HT-29 (cell line): Measurements from ENCODE around the gene BRIP1. TPM values are rescaled to one million over a fixed set of nuclear protein-coding genes. Genes with fewer than 3 reads are reported as not detected.
"Not testable (repeated sequence)": the region's sequence is repeated elsewhere in the genome, so short reads cannot be mapped to it uniquely, and the experiment has no call there.

ENCODE experiments used
- DNase-seq: peaks from one replicate; pipeline ENCODE4 v3.0.0-alpha.2; 2015; ENCODE audit warnings: low spot score
- total RNA-seq: library from RNA; depleted of rRNA; stranded (reverse); fragments of >200 nt; shearing (Covaris generic); gene quantifications from 2 replicates; pipeline ENCODE4 v1.2.3, GENCODE V29; 2014

Gene BRIP1
- total RNA-seq, 1 experiment from 2014 or later, result 4.8 TPM

DNA sequence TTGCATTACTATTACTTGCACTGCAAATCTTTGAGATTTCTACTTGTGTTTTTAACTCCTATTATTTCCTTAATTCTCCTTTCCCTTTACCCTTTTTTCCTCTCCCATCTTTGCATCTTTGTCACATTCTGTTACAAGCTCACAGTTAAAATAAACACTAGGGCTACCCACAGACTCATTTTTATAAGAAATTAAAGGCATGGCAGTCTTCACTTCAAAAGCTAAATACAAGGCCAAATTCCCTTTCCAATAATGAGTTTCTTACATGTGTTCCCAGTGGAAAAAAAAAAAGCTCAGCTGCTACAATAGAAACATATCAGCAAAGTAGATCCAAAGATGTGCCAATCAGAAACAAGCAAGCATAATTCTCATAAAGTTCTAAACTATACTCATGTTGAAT, 3.7 kb upstream of the BRIP1 start:
- no peak for DNase-seq

DNA sequence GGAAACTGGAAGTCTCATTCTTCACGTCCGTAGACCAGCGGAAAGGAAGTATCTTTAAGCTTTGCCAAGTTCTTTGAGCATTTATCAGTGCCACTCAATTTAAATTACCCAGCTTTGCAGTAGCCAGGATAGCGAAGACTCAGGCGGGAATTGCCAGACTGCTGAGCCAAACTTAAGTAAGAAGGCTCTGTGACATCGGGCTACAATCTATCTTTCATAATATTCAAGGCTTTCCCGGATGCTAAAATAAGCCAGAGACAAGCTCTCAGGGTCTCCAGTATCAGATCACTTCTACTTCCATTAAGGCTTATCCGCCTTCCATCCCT, 436 bp upstream of the BRIP1 start:
- no peak for DNase-seq

DNA sequence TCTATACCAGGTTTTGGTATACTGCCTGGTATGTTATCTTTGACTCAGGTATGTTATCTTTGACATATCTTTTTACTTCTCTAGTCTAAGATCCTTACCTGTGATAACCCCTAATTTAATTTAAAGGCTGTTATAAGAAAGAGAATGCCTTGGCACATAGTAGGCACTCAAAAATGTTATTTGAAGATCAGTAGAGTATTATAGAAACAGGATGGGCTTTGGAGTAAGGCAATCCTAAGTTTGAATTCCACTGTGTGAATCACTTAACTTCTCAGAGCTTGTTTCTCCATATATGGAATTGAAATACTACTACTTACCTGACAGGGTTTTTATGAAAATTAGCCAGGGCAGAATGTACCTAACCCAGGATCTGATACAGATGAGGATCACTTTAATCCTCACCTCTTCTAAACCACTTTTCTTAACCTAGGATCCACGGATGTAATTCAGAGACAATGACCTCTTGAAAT, 1.2 kb downstream of the BRIP1 start:
- peak; percentile 42 for DNase-seq

DNA sequence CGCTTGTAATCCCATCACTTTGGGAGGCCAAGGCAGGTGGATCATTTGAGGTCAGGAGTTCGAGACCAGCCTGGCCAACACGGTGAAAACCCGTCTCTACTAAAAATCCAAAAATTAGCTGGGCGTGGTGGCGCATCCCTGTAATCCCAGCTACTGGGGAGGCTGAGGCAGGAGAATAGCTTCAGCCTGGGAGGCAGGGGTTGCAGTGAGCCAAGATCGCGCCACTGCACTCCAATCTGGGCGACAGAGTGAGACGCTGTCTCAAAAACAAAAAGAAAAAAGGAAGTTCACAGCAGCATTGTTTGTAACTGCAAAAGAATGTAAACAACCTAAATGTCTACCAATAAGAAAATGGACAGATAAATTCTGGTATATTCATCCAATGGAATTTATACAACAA, 2.9 kb downstream of the BRIP1 start:
- not testable (repeated sequence) for DNase-seq

DNA sequence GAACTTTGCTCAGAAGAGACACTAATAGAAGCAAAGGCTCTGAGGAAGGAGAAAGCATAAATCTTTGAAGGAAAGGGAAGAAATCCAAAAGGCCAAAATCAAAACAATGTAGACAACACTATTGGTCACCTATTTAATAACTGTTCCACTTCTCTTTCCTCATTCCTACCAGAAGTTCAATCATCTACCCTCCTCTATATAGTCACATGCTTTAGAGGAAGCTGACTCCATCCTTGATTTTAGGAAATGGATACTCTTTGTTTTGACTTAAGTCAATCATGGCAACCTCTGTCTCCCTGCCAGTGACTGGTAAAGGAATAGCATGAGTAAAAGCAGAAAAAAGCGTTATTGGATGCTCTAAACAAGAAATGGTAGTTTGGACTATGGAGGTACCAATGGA, 7.3 kb downstream of the BRIP1 start:
- no peak for DNase-seq

DNA sequence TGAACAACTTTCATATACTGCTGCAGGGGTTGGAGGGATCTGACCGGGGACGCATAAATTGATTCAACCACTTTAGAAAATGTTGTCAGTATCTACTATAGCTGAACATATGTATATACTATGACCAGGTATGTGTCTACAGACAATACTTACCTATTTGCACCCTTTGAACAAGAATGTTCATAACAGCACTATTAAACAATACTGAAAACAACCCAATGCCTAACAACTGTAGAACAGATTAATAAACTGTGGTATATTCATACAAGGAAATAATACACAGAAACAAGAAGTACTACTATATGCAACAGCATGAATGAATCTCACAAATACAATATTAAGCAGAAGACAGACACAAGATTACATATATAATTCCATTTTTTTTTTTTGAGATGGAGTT, 10.5 kb downstream of the BRIP1 start:
- no peak for DNase-seq

DNA sequence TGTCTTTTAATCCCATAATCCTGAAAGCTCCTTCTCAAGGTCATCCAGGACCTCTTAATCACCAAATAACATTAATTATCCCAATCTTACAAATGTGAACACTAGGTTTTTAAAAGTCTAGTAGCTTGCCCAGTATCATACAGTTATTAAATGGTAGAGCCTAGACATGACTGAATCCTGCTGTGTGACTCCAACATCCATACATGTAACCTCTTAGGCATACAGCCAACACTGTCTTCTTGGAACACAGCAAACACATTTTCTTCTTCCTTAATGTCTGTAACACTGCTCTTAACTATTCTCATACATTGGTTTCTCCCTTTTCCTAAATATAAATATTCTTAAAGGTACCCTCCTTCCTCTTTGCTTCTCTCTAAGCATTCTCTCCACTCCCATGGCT, 13.7 kb downstream of the BRIP1 start:
- no peak for DNase-seq

DNA sequence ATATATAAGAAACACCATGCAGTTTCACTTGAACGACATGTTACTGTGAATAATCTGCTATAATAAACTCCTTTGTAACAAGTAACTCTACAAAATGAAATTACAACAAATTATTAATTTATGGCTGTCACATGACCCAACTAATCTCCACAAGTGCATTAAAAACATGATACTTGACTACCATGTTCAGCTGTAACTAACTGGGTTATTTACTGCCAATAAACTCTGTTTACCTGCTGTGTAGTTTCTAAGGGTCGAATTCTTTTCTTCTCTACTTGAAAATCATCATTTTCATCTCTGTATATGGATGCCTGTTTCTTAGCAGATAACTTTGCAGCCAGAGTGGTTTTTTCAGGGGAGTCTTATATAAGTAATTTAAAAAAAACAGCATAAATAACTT, 14.4 kb downstream of the BRIP1 start:
- DNase-seq, result no peak

DNA sequence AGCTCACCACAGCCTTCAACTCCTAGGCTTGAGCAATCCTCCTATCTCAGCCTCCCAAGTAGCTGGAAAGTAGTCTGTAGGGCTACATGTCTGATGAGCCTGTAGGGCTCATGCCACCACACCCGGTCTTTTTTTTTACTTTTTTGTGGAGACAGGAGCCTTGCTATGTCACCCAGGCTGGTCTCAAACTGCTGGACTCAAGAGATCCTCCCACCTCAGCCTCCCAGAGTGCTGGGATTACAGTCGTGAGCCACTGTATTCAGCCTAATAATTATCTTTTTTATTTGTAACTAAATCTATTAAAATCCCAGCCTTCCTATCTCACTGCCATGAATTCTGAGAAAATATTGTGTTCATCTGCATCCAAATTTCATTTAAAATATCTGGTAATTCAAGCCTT, 15.1 kb downstream of the BRIP1 start:
- DNase-seq, result no peak

DNA sequence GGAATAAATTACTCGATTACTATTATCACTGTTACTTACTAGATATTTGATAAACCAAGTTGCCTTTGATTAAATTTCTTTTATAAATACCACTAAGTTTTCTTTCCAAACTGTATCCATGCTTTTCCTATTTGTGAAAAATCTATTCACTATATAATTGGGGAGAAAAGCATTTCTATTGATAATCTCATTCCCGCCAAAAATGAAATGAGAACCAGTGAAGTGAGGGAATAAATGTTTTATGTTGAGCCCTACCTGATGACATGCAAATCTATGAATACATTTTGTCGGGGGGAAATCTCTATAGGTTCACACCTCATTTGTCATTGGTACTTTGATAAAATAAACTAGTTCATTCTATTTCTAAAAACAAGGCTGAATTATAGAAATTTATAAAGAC, 15.7 kb downstream of the BRIP1 start:
- DNase-seq, result no peak

DNA sequence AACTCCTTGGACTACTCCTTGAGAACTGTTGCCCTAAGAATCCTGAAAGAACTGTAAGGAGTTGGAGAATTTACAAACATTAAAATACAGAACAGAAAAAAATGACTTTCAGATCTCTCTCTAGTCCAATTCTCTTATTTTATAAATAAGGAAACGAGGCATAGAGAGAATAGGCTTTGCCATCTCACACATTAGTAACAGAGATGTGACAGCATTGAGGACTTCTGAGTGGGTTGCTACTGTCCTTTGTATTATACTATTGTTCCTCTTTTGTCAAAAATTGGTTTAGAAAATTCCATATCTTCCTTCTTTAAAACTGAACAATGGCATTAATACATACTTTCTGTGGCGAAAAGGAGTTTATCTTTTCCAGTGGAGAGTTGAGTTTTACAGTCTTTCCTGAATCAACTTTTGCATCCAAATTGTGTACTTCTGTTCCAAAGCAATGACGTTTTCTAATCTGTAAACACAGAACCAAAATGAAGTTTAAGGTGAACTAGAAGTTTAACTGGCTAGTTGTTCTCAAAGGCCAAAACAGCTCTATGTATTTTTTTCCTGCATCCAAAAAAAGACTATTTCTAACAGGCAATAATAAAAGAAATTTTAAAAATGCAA, 16.5 kb downstream of the BRIP1 start:
- no peak for DNase-seq

DNA sequence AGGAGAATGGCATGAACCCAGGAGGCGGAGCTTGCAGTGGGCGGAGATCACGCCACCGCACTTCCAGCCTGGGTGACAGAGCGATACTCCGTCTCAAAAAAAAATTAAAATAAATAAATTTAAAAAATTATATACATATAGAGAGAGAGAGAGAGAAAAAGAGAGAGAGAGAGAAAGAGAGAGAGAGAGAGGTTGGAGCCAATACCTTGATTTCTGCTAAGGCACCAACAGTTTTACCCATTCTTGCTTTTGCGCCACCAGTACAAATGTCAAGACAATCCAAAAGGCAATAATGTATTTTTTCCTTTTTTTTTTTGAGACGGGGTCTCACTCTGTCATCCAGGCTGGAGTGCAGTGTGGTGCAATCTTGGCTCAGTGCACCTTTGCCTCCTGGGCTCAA, 17.2 kb downstream of the BRIP1 start:
- DNase-seq, result no peak

DNA sequence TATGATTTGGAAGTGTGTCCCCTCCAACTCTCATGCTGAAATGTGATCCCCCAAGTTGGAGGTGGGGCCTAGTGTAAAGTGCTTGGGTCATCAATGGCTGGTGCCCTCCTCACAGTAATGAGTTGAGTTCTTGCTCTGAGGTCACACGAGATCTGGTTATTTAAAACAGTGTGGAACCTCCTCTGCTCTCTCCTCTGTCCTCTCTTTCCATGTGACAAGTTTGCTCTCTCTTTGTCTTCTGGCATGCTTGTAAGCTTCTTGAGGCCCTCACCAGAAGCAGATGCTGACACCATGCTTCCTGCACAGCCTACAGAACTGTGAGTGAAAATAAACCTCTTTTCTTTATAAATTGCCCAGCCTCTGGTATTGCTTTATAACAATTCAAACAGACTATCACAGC, 19.9 kb downstream of the BRIP1 start:
- no peak for DNase-seq

DNA sequence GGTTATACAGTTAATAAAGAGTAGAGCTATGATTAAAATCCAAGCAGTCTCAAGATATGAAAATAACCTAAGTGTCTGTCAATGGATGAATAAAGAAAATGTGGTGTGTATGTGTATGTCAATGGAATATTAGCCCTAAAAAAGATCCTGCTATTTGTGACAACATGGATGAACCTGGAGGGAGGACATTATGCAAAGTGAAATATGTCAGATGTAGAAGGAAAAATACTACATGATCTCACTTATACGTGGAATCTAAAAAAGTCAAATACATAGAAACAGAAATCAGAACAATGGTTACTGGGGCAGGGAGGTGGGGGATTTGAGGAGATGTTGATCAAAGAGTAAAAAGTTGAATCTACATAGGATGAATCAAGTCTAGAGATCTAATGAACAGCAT, 20.4 kb downstream of the BRIP1 start:
- DNase-seq, result no peak

DNA sequence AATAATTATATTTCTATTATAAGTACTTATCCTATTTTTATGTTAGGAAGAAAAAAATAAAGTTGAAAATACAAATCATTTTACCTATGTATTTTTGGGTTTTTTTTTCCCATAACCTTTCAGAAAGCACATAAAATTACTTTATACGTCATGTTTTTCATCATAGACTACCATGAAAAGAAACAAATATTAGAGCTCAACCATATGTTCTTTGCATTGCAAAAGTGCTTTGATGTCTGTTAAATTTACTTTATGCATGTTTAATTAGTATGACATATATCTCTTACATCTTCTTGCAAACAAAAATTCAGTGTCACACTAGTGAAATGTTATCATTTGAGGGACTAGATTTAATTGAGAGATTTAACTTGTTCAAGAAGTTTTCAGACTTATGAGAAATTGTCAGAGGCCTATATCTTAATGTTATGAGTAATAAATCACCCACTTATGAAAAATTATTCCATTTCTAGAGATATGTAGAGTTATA, 24.0 kb downstream of the BRIP1 start:
- DNase-seq, result no peak

DNA sequence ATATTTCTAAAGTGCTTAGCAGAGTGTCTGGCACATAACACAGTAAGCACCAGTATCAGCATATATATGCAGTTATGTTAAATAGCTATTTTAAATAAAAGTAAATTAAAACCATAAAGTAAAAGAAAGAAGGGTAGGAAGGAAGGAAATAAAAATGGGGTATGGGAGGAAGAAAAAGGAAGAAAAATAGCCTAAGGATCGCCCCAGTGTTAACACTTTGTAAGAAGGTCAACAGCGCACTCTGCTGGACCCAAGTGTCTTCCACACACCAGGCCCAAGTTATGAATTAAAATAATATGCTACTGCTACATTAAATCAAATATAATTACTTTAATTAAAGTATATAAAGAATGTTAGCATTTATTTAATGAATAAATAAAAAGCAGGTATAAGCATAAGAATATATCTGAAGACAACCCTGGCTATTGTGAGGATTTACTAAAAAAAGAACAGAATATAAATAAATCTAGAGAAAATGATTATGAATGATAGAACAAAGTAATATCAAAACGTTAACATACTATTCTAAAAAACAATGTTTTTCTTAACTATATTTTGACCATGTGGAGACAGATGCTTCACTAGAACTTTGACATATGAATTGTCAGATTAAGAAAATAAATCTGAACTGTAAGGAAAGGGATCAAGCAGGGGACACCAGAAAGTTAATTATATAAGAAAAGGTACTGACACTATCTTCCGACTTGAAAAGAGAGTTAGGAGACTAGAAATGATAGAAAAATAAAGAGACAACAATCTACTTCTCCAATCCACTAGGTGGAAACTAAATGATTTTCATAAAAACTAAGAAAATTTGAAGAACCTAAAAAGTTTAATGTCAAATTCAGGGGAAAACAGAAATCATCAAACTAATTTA, 25.9 kb downstream of the BRIP1 start:
- DNase-seq, result peak; percentile 85

DNA sequence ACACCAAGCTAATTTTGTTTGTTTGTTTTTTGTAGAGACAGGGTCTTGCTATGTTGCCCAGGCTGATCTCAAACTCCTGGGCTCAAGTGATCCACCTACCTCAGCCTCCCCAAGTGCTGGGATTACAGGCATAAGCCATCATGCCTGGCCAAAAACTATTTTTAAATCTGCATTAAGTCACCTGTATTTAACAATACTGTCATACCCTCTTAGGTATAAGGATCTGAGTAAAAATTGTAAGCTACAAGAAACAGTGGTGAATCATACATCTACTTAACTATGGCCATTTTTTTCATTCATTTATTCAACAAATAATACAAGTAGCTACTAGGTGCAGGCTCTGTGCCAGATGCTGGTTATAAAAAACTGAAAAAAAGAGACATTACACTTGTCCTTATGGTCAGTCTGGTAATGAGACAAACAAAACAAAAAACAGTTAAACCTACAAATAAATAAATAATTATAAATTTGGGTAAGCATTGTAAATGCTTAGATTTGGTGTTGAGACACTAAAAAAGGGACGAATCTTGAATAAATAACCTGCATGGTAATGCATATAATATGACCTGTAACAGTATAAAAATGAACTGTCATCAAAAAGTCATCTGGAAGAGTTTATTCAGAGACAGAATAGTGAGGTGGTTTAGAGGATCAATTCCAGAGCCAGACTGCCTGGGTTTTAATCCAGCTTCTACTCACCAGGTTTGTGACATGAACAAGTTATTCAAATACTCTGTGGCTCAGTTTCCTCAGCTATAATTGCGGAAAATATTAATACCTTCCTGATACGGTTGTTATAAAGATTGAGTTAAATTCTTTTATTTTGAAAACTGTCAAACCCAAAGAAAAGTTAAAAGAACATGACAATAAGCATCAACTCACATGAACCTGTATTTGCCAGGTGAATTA, 26.8 kb downstream of the BRIP1 start:
- no peak for DNase-seq

DNA sequence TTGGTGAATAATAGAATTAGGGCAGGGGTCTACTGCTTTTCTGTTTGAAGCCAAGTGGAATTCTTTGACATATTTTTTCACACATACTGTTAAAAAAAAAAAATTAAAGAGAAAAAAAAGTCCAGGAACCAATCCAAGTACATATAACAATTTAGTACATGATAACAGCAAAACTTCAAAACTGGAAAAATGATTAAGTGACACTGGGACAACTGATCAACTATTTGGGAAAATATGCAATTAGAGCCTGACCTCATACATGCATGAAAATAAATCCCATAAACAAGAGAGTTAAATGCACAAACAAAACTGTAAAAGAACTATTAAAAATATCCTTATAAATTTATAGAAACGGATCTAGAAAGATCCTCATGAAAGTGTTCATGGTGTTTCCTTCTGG, 27.7 kb downstream of the BRIP1 start:
- DNase-seq, result no peak

DNA sequence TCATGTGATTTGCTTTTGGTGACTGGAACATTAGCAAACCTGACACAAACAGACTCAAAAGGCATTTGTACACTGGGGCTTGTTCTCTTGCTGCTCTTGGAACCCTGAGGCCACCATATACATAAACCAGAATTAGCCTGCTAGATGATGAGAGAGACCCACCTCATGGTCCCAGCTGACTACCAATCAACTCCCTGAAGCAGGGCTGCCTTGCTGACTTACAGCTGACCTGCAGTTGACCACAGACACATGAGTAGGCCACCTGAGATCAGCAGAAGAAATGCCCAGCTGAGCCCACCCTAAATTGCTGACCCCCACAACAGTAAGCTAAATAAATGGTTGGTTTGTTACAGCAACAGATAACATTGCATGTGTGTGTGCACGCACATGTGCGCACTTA, 28.7 kb downstream of the BRIP1 start:
- no peak for DNase-seq

DNA sequence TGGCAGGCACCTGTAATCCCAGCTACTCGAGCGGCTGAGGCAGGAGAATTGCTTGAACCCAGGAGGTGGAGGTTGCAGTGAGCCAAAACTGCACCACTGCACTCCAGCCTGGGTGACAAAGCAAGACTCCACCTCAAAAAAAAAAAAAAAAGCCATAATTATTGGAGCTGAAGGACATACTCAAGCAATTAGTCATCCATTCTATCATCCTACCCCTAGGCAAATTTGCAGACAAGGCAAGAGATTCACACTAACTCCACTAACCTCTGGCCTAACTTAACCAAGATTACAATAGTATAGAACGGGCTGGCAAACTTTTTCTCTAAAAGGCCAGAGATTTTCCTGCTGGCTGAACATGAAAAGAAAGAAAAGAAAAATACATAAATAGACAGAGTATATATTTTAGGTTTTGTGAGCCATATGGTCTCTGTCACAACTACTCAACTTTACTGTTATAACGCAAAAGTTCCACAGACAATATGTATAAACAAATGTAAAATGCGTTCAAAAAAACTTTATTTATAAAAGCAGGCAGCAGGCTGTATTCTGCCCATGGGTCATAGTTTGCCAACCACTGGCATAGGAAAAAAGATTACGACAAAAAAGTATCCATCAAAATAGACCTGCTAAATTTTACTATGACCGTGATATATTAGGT, 29.7 kb downstream of the BRIP1 start:
- peak; percentile 23 for DNase-seq

DNA sequence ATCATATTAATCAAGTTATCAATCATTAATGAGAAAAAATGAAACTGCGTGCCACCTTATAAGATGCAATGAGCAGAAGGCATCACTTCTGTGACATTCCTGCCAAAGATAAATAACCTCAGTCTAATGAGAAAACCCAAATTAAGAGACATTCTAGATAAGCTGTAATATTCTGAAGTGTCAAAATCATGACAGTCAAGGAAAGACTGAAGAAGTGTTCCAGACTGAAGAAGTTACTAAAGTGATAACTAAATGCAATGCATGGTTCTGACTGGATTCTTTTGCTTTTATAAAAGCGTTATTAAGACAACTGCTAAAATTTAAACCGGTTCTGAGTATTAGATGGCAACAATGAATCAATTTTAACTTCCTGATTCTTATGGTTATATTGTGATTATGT, 30.9 kb downstream of the BRIP1 start:
- no peak for DNase-seq

DNA sequence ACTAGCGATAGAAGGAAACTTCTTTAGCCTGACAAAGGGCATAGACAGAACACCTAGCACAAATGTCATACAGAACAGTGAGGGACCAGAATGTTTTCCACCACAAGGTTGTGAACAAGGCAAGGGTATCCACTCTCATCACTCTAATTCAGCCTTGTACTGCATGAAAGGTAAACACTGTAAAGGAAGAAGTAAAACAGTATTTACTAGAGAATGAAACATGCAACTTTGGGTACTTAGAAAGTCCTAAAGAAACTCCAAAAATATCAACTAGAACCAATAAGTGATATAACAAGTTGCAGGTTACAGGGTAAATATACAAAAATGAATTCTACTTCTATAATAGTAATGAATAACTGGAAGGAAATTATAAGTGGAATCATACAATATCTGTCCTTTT, 32.2 kb downstream of the BRIP1 start:
- DNase-seq, result no peak
